Measurements from ENCODE around the gene C1QA.
"Not testable (repeated sequence)": the region's sequence is repeated elsewhere in the genome, so short reads cannot be mapped to it uniquely, and the experiment has no call there.

The C1QA gene

DNA sequence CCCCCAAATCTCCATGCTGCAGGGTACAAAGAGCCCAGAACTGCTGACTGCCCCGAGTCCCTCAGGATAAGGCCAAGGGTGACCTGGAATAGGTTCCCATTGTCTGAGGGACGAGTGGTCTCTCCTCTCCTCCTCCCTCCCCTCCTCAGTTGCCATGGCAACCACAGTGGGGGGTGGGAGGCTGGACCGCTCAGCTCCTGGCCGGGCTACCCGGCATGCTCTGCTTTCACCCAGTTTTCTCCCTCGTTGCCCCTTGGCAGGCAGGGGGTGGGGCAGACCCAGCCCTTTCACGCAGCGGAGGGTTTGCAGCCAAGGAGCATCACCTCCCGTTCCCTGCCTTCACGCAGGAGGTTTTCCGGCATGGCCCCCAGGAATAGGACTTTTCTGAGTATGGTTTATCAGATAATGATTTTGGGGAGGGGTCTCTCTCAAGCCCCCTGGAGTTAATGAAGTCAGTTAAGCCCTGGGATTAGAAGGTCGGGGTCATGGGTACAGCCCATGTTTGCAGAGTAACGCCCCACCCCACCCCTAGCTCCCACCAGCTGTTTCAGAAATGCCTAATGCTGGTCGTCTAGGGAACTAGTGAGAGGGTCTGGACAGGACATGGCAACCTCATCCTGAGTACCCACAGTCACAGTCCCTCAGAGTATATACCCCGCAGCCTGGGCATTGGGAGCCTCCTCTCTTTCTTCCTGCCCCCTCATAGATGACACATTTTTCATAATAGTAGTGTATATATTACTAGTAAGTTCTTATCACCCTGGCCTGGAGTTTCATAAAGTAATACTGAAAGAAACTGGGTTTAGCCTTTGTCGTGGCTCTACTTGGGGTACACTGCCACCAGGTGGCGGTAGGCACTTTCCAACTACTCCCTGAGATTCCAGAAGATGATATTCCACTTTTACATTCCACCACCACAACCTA, 37.3 kb downstream of the C1QA start:
- DNase-seq (ENCODE audit: low read depth in 3 of 3), result no peak

DNA sequence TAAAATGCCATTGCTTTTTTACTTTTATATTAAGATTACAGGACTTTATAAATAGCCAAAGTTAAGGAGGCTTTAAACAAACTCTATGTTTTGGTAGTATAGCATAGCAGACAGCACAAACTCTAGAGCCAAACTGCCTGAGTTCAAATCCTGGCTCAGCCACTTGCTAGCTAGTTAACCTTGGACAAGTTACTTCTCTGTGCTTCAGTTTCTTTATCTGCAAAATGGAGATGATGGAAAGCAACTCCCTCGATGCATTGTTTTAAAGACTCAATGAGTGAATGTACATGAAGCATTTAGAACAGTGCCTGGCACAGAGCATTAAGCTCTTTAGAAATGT, 38.0 kb downstream of the C1QA start:
- no peak for DNase-seq (ENCODE audit: low read depth in 3 of 3)

DNA sequence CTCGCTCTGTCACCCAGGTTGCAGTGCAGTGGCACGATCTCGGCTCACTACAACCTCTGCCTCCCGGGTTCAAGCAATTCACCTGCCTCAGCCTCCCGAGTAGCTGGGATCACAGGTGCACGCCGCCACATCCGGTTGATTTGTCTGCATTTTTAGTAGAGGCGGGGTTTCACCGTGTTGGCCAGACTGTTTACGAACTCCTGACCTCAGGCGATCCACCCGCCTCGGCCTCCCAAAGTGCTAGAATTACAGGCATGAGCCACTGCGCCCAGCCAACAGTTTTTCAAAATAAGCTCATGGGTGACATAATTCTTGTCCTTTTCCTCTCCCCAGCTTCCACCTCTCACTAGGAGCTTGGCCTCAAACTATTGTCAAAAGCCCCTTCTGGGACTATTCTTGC, 39.7 kb downstream of the C1QA start:
- DNase-seq (ENCODE audit: low read depth in 3 of 3), result not testable (repeated sequence)

DNA sequence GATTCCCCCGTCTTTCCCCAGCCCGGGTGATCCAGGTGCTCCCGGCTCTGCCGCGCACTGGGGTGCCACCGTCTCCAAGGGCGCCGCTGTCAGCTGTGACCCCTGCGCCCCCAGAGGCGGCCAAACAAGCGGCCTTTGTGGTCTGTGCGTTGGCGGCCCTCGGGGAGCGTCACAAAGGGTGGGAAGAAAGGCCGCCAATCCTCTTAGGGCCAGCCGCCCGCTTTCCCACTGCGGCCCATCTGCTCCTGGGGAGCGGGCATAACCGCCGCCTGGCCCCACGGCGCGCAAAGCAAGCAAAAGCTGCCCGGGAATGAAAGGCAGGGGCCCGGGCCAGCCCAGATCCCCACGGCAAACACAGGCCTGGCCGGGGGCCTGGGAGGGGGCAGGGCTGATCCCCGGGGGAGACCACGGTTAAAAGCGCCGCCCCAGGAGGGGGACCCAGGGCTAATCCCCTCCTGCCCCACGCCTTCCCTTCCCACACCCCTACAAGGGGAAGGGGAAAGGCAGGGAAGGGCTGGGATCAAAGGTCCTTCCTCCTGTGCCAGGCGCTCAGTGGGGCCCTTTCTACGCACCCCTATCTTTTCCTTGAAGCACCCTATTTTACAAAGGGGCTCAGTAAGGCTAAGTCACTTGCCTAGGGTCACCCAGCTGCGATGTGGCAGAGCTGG, 40.6 kb downstream of the C1QA start:
- DNase-seq (ENCODE audit: low read depth in 3 of 3), result no peak

DNA sequence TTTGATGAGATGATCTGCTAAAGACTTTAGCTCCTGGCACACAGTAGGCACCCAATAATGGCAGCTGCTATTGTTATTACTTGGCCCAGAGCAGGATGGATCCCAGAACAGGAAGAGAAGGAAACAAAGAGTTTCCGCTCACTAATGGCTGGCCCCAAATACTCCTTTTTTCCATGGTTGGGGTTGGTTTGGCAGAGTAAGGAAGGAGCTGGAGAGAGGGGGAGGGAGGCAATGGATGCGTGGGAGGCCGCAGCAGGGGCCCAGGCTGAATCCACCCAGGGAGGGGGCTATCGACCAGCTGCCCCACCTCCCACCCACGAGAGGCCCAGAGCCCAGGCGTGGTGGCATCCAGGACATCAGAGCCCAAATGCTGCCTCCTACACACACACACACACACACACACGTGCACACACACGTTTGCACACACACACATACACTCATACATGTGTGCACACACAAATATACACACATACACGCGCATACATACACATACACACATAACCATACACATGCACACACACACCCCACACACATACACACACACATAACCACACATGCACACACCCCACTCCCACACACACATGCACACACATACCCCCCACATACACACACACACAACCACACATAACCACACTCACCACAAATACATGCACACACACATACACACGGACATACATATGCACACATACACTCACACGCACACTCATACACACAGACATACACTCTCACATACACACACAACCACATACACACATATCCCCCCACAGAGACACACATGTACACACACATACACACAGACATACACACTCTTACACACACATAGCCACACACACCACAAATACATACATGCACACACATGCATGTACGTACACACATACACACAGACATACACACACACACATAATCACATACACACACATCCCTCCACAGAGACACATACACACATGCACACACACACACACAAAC, 41.8 kb downstream of the C1QA start:
- no peak for DNase-seq (ENCODE audit: low read depth in 3 of 3)

DNA sequence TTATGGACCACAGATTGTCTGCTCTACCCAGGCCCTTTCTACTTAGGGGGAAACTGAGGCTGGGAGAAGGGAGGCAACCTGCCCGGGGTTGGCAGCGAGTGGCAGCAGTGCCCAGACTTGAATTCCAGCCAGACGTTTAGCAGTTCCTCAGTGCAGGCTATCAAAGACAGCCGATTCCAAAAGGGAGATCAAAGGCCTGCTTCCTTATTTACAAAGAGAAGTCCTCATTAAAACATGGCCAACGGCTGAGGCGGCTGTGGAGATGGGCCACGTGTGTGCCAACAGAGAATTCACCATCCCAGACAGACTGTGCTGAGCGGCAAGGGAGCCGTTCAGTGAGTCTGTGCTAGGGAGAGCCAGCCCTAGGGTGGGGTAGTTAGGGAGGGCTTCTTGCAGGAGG, 44.3 kb downstream of the C1QA start:
- DNase-seq (ENCODE audit: low read depth in 3 of 3), result no peak

DNA sequence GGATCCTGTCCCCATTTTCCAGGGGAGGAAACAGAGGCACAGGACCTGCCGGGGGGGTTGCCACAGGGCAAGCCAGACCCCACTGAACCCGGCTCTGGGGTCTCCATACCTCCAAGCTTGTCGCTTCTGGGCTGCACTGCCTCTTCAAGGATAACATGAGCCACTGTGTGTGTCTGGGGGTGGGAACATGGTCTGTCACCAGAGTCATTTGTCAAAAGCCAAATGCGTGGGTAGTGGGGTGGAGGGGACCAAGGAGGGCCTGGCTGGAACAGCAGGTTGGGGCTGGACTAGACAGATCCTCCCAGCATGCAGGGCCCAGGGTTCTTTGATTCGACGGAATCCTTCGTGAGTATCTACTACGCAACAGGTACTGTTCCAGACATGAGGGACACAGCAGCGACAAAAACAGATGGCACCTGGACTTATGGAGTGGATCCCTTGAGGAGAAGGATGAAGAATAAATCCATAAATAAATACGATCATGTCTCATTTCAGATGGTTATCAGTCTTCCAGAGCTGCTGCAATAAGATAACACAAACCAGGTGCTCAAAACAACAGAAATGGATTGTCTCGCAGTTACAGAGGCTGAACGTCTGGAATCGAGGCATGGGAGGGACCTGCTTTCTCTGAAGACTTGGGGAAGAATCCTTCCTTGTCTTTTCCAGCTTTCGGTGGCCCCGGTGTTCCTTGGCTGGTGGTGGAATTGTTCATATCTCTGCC, 45.3 kb downstream of the C1QA start:
- no peak for DNase-seq (ENCODE audit: low read depth in 3 of 3)

DNA sequence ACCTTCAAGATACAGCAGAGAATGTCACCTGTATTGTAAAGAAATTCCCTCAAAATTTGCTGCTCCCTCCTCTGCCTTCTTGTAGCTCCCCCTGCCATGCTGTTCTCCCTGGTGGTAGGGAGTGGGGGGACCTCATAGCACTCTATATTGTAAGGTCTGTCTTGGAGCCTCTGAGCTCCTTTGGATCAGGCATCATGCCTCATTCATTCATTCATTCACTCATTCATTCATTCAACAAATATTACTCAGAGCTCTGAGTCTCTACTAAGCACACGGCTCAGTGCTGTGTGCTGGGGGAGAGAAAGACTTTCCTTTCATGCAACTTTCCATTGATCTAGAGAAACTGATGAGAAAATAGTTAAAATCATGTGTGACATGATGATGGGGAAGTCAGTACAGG, 47.1 kb downstream of the C1QA start:
- DNase-seq (ENCODE audit: low read depth in 3 of 3), result no peak

DNA sequence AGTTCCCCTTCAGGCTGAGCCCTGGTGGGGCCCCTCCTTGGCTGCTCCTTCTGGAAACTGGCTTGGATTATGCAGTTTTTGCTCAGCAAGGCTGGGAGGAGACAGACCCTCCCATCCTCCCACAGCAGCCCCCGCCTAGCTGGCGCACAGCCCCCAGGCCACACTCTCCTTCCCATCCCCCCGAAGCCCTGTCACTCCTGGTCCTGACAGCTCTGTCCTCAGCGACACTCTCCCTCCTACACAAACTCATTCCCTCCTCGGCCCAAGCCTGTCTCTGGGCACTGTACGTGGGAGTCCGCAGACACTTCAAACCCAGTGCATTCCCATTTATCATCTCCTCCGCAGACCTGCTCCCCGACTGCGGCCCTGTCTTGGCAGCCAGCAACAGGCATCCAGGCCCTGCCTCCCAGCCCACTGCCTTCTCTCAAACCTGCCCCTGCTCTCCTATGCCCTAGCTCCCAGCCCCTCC, 49.2 kb downstream of the C1QA start:
- DNase-seq (ENCODE audit: low read depth in 3 of 3), result no peak

DNA sequence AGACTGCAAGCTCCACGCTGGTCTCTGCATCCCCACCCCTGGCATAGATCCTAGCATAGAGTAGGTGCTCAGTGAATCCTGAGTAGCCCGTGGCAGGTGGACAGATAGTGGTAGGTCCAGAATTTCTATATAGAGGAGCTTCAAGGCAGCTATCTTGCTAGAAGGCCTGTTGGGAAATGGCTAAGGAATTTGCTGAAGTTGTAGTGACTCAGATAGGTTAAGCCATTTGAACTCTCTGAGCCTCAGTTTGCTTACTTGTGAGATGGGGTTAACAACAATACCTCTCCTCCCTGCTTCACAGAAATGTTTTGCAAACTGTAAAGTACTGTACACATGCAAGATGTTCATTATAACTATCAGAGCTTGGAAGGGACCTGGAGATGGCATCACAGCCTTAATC, 50.8 kb downstream of the C1QA start:
- no peak for DNase-seq (ENCODE audit: low read depth in 3 of 3)

DNA sequence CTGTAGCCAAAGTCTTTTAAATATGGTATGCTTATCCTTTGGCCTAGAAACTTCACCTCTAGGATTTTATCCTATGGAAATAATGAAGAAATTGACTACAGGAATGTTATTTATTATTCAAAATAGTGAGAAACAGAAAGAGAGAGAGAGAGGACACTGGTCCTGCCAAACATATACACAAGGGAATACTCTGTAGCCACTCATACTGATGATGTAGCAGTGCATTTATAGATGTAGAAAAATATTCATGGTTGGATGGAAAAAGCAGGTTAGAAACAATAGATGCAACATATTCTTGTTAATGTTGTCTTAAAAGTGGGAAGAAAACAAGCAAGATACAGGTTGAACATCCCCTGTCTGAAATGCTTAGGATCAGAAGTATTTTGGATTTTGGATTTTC, 52.0 kb downstream of the C1QA start:
- DNase-seq (ENCODE audit: low read depth in 3 of 3), result no peak

Data from stimulated activated CD4-positive, alpha-beta T cell treated with anti-CD3 and anti-CD28 coated beads, TNF-alpha, amount 100 ng/mL, for 4 hours (primary cell).